GM18519 (cell line): ENCODE measurements around the gene PFKFB2.

Source experiments
- ATAC-seq: cut with Tn5 transposase; IDR thresholded peaks from one replicate; pipeline ENCODE4 v1.9.1; 2021; ENCODE audit warnings: mild to moderate bottlenecking, moderate library complexity; ENCODE audit not compliant: unreplicated experiment, low FRiP score

The PFKFB2 gene

GRCh38 chr1:207021139-207021861 is 31.8 kb upstream of the PFKFB2 start:
- no peak for ATAC-seq

- ATAC-seq: no peak
These were observed 31.0 kb upstream of the PFKFB2 start for GRCh38 chr1:207021876-207022596.

GRCh38 chr1:207022996-207023679 is 29.9 kb upstream of the PFKFB2 start:
- no peak for ATAC-seq

GRCh38 chr1:207024202-207025145 is 28.6 kb upstream of the PFKFB2 start:
- ATAC-seq: no peak

GRCh38 chr1:207025146-207025880 is 27.8 kb upstream of the PFKFB2 start:
- no peak for ATAC-seq

GRCh38 chr1:207026104-207026534 is 27.0 kb upstream of the PFKFB2 start:
- no peak for ATAC-seq

- no peak for ATAC-seq
These were observed 25.8 kb upstream of the PFKFB2 start for GRCh38 chr1:207027206-207027777.

- ATAC-seq: no peak
These were observed 25.2 kb upstream of the PFKFB2 start for GRCh38 chr1:207027921-207028320.

GRCh38 chr1:207028884-207029650 is 24.0 kb upstream of the PFKFB2 start:
- no peak for ATAC-seq

- ATAC-seq: no peak
These were observed 23.2 kb upstream of the PFKFB2 start for GRCh38 chr1:207029701-207030521.

- no peak for ATAC-seq
These were observed 22.5 kb upstream of the PFKFB2 start for GRCh38 chr1:207030522-207031009.

- ATAC-seq: no peak
These were observed 22.1 kb upstream of the PFKFB2 start for GRCh38 chr1:207031016-207031415.

GRCh38 chr1:207031632-207032264 is 21.3 kb upstream of the PFKFB2 start:
- no peak for ATAC-seq

- no peak for ATAC-seq
These were observed 20.5 kb upstream of the PFKFB2 start, which contains the start of gene C1orf116 for GRCh38 chr1:207032528-207033017. TSS of gene C1orf116 (minus strand) at chr1:207032756. CDS start at chr1:207027598, 5,158 bp downstream.

GRCh38 chr1:207033302-207033701 is 19.8 kb upstream of the PFKFB2 start:
- no peak for ATAC-seq

- no peak for ATAC-seq
These were observed 18.9 kb upstream of the PFKFB2 start for GRCh38 chr1:207034208-207034607.

GRCh38 chr1:207034998-207035397 is 18.1 kb upstream of the PFKFB2 start:
- no peak for ATAC-seq
